Natural killer cell (primary cell): Measurements from ENCODE around the gene STARD13. TPM values are rescaled to one million over a fixed set of nuclear protein-coding genes. Genes with fewer than 3 reads are reported as not detected.

Source experiments
- ATAC-seq, 3 donors: fragments of 150-1000 bp in 2 of 3; fragments of 200-7000 bp in 1 of 3; cut with Tn5 transposase; 1 replicate in 1 of 3; 2 replicates in 2 of 3; pipeline ENCODE4 v1.10.0; 2021; ENCODE audit warnings: mild to moderate bottlenecking in 2 of 3, moderate library complexity in 2 of 3
- DNase-seq, 2 donors: peaks; one replicate each; pipeline versions ENCODE4 v3.0.0 to v3.0.0-alpha.2; 2013 to 2021; ENCODE audit warnings: mixed read lengths in 1 of 2
- H3K27ac ChIP-seq: one replicate; pipeline ENCODE4 v1.5.1; 2013; ENCODE audit warnings: mild to moderate bottlenecking, low read length
- H3K27me3 ChIP-seq: one replicate; pipeline ENCODE4 v1.6.1; 2013; ENCODE audit warnings: low read length; ENCODE audit not compliant: control insufficient read depth, insufficient read depth
- H3K36me3 ChIP-seq: one replicate; pipeline ENCODE4 v1.6.1; 2013; ENCODE audit warnings: low read length; ENCODE audit not compliant: control insufficient read depth, insufficient read depth
- H3K4me1 ChIP-seq: one replicate; pipeline ENCODE4 v1.6.1; 2013; ENCODE audit warnings: low read length; ENCODE audit not compliant: control insufficient read depth, insufficient read depth
- H3K4me3 ChIP-seq: one replicate; pipeline ENCODE4 v1.5.1; 2013; ENCODE audit warnings: low read length
- H3K9me3 ChIP-seq: one replicate; pipeline ENCODE4 v1.6.1; 2013; ENCODE audit warnings: low read length; ENCODE audit not compliant: control insufficient read depth, insufficient read depth
- H3K27ac Mint-ChIP-seq, 2 donors: one replicate each; pipeline ENCODE4 v1.8.0; 2022; ENCODE audit warnings: mild to moderate bottlenecking in 2 of 2, mixed read lengths in 2 of 2, moderate library complexity in 1 of 2
- H3K27me3 Mint-ChIP-seq, 2 donors: one replicate each; pipeline ENCODE4 v1.8.0; 2022; ENCODE audit warnings: low read depth in 2 of 2, mixed read lengths in 2 of 2
- H3K36me3 Mint-ChIP-seq: one replicate; pipeline ENCODE4 v1.8.0; 2022; ENCODE audit warnings: mixed read lengths
- H3K4me1 Mint-ChIP-seq, 2 donors: one replicate each; pipeline ENCODE4 v1.8.0; 2022; ENCODE audit warnings: mixed read lengths in 2 of 2
- H3K4me3 Mint-ChIP-seq: one replicate; pipeline ENCODE4 v1.8.0; 2022; ENCODE audit warnings: mild to moderate bottlenecking, moderate library complexity, mixed read lengths
- H3K9me3 Mint-ChIP-seq, 2 donors: one replicate each; pipeline ENCODE4 v1.8.0; 2022; ENCODE audit warnings: mixed read lengths in 2 of 2
- WGBS: methylation state at CpG from one replicate; pipeline ENCODE4 v1.1.7; 2013; ENCODE audit warnings: missing lambda C conversion rate; ENCODE audit not compliant: insufficient coverage; 5-methylcytosine and 5-hydroxymethylcytosine counted together
- intact Hi-C: fragments of 100-400 bp; cut with micrococcal nuclease; formaldehyde crosslinking; loops from one replicate; pipeline ENCODE4 v1.14.2; 2022
- total RNA-seq, 4 donors: library from RNA; stranded (reverse); fragments of 120-200 nt in 1 of 4; gene quantifications; one replicate each; pipeline versions ENCODE4 v1.2.3 to v1.2.4, GENCODE V29; 2013 to 2022
- TF ChIP-seq, protein P1 (sequence below): fragments of 200-600 bp; IDR thresholded peaks from one replicate; pipeline ENCODE4 v1.8.0; 2022; ENCODE audit warnings: antibody characterized with exemption

The STARD13 gene
- total RNA-seq, 3 donors from 2014 or later (not counting 1 experiment from before 2014, with no cell fraction given): not detected

DNA sequence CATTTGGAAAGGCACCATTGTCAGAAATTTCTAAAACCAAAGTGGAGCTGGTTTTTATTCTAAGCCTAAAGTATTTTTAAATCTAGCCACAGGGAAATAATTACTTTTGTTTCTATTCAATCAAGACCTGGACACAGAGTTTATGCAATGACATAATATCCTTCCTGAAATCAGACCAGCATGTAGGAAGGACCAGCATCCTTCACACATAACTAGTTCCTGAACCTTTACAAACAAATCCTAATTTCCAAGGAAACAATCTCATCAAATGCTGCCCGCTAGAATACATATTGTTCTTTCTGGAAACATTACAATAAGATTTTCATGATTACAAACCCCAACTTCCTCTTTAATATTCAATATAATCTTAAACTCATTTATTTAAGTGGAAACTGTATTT is 1.5 kb downstream of the STARD13 start:
- H3K27me3 ChIP-seq: no peaks in the 10 kb centered on the region
- H3K4me3 ChIP-seq: no peak overlapping the region
- no peaks in the 10 kb centered on the region for H3K36me3 ChIP-seq
- DNase-seq (no peak), ATAC-seq (no peak)
- H3K27me3 Mint-ChIP-seq: peaks cover 27 to 37% of the 10 kb centered on the region in 2 donors
- no peaks in the 10 kb centered on the region for H3K9me3 ChIP-seq
- no peak overlapping the region for H3K4me3 Mint-ChIP-seq
- H3K9me3 Mint-ChIP-seq: peaks cover 0 to 2% of the 10 kb centered on the region in 2 donors
- TF ChIP-seq, protein P1, sequence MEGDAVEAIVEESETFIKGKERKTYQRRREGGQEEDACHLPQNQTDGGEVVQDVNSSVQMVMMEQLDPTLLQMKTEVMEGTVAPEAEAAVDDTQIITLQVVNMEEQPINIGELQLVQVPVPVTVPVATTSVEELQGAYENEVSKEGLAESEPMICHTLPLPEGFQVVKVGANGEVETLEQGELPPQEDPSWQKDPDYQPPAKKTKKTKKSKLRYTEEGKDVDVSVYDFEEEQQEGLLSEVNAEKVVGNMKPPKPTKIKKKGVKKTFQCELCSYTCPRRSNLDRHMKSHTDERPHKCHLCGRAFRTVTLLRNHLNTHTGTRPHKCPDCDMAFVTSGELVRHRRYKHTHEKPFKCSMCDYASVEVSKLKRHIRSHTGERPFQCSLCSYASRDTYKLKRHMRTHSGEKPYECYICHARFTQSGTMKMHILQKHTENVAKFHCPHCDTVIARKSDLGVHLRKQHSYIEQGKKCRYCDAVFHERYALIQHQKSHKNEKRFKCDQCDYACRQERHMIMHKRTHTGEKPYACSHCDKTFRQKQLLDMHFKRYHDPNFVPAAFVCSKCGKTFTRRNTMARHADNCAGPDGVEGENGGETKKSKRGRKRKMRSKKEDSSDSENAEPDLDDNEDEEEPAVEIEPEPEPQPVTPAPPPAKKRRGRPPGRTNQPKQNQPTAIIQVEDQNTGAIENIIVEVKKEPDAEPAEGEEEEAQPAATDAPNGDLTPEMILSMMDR: no peak
- H3K4me1 ChIP-seq: peaks cover 6% of the 10 kb centered on the region
- no peaks in the 10 kb centered on the region for H3K36me3 Mint-ChIP-seq
- H3K27ac ChIP-seq: no peak overlapping the region
- 90% methylated on average over 1 of the region's 1 CpG for WGBS
- peaks cover 17 to 18% of the 10 kb centered on the region in 2 donors for H3K4me1 Mint-ChIP-seq
- no peak overlapping the region for H3K27ac Mint-ChIP-seq
- intact Hi-C loops: no loop called here

DNA sequence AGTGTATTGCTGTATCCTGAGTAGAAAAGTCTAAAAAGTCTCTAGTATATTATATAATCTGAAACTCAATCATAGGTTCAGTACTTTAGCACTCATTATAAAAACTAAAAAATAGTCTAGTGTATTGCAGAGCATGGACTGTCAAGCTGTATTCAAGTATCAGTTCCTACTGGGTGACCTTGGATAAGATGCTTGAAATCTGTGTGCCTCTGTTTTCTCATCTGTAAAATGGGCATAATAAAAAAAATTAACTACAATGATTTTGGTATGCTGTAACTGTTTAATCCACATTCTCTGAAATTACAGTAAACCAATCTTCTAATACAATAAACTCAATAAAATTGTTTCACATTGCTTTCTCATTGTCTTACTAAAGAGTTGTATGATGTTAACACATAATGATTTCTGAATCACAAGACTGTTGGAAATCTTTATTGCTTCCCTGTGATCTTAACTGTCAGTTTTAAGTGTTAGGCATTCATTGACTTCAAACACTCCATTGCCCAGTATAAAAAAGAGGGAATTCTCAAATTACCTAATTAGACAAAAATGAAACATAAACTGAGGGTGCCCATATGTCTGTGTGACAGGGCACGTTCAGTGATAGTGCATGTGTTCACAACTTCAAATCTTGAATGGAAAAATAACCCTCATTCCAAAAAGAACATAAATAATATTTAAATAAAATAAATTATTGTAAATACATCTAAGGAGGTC is 2.2 kb downstream of the STARD13 start:
- Histone ChIP-seq H3K9me3 (no peaks in the 10 kb centered on the region), H3K27me3 (no peaks in the 10 kb centered on the region), H3K27ac (no peak overlapping the region), H3K4me1 (peaks cover 6% of the 10 kb centered on the region), H3K36me3 (no peaks in the 10 kb centered on the region), H3K4me3 (no peak overlapping the region)
- peaks cover 29 to 37% of the 10 kb centered on the region in 2 donors for H3K27me3 Mint-ChIP-seq
- H3K36me3 Mint-ChIP-seq: no peaks in the 10 kb centered on the region
- TF ChIP-seq, protein P1: no peak
- no peak overlapping the region for H3K4me3 Mint-ChIP-seq
- 67% methylated on average over 1 of the region's 1 CpG for WGBS
- no peak overlapping the region for H3K27ac Mint-ChIP-seq
- no peak for DNase-seq
- intact Hi-C loops: no loop called here
- H3K4me1 Mint-ChIP-seq: peaks cover 17 to 18% of the 10 kb centered on the region in 2 donors
- H3K9me3 Mint-ChIP-seq: peaks cover 0 to 3% of the 10 kb centered on the region in 2 donors
- ATAC-seq: no peak

DNA sequence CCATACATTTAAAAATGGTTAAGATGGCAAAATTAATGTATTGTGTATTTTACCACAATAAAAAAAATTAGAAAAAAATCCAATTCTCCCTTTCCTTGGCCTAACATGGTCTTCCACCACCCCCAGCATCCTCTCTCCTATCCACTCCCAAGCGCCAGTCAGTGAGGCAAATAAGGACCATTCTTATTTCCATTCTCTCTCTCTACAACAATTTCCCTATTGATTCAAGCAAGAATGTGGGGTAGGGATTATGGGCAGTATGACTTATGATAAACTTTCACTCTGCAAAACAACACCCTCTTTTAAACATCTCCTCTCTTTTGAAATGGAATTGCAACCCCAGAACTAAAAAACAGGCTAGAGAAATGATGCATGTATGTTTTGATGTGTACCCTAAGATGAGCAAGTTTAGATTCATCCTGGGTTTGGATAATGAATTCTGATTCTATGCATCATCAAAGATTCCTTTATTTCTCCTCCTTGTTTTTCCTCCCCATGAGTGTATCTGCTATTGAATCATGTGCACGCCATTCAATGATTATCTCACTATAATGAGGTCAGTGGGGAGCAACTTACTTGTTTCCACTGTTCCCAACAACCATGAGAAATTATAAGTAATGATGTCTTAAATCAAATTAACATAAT is 3.5 kb downstream of the STARD13 start:
- H3K9me3 ChIP-seq: no peaks in the 10 kb centered on the region
- intact Hi-C loops: no loop called here
- Mint-ChIP-seq H3K27me3 (peaks cover 23 to 29% of the 10 kb centered on the region in 2 donors), H3K36me3 (no peaks in the 10 kb centered on the region), H3K27ac (no peak overlapping the region), H3K9me3 (peaks cover 0 to 3% of the 10 kb centered on the region in 2 donors), H3K4me3 (no peak overlapping the region), H3K4me1 (peaks cover 17 to 18% of the 10 kb centered on the region in 2 donors)
- WGBS: 100% methylated on average over 1 of the region's 2 CpGs
- no peaks in the 10 kb centered on the region for H3K27me3 ChIP-seq
- H3K27ac ChIP-seq: no peak overlapping the region
- no peak overlapping the region for H3K4me3 ChIP-seq
- no peaks in the 10 kb centered on the region for H3K36me3 ChIP-seq
- TF ChIP-seq, protein P1: no peak
- peaks cover 6% of the 10 kb centered on the region for H3K4me1 ChIP-seq
- no peak for ATAC-seq
- DNase-seq: no peak
